GM21390 (cell line): ENCODE results near the gene MICOS13.
A peak's percentile ranks its signal among the peaks of the same experiment; 100 is the strongest.

ENCODE experiments used
- ATAC-seq: cut with Tn5 transposase; IDR thresholded peaks from one replicate; pipeline ENCODE4 v1.9.1; 2021; ENCODE audit not compliant: unreplicated experiment

MICOS13 gene

GRCh38 chr19:5687360-5688198, 7.3 kb upstream of the MICOS13 start:
- ATAC-seq, result no peak

- ATAC-seq, result peak; percentile 50
Measured at GRCh38 chr19:5686647-5687359, 6.5 kb upstream of the MICOS13 start.

- no peak for ATAC-seq
Measured at GRCh38 chr19:5686326-5686646, 6.0 kb upstream of the MICOS13 start.

- ATAC-seq, result no peak
Measured at GRCh38 chr19:5684694-5685430, 4.5 kb upstream of the MICOS13 start.

- ATAC-seq, result no peak
Measured at GRCh38 chr19:5683177-5683886, 3.0 kb upstream of the MICOS13 start.

DNA sequence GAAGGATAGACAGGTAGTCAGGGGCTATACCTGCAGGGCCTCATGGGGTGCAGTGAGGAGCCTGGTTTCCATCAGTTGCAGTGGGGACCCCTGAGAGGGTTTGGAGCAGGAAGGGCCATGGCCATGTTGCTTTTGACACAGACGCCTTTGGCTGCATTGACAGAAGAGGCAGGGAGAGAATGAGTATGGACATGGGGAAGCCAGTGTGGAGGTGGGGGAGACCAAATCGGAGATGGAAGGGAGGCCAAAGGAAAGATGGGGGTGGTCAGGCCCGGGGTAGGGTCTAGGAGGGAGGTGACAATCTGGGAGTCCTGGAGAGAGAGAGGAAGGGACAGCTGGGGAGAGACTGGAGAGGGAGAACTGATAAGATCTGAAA, 1.8 kb upstream of the MICOS13 start:
- no peak for ATAC-seq

DNA sequence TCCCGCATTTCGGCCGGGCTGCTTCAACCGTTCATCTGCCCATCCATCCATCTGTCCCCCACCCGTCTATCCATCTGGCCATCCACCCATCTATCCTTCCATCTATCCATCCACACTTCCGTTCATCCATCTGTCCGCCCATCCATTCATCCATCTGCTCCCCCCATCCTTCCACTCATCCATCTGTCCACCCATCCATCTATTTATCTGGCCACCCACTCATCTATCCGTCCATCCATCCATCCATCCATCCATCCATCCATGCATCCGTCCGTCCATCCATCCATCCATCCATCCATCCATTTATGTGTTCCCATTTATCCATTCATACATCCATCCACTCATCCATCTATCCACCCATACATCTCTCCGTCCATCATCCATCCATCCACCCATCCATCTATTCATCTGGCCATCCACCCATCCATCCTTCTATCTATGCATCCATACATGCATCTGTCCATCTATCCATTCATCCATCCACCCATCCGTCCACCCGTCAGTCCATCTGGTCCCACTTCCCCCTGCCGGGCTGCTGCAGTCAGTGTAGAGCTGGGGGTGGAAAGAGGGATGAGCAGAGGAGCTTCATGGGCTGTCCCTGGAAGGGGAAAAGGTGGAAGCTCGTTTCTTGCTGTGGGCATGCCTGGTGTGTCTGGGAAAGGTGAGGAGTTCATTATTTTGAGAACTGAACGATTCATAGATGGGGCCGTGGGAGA, 1.2 kb upstream of the MICOS13 start:
- no peak for ATAC-seq

- ATAC-seq, result no peak
Measured at GRCh38 chr19:5680084-5680436, 256 bp downstream of the MICOS13 start.

DNA sequence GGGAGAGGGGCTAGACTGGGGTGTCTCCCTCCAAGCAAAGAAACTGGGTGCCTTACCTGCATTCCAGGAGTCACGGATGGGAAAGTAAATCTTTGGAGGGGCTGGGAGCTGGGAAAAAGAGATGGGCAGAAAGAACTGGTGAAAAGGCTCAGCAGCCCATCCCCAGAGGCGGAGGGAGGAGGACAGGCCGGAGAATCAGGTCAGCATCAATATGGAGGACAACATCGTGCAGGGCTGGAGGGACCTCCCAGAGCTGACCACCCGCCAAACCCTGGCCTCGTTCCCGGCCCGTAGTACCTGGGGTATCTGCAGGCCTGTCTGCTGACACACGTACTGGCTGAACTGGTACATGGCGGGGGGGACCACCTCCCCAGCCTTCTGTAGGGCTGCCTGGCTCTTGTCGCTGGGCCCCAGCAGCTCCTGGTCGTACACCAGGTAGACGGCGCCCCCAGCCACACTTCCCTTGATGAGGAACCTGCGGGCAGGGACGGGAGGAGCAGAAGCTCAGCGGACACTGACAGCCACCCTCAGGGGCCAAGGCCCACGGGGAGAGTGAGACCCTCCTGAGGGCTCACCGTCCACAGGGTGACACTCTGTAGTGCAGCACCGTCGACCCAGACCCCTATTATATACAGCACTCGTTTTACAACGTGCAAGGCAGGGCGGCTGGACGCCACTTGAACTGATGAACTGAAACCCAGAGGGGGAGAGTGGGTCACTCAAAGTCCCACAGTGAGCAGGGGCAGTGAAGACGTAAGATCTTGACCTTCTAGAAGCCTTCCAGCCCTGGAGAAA, 830 bp downstream of the MICOS13 start:
- no peak for ATAC-seq

DNA sequence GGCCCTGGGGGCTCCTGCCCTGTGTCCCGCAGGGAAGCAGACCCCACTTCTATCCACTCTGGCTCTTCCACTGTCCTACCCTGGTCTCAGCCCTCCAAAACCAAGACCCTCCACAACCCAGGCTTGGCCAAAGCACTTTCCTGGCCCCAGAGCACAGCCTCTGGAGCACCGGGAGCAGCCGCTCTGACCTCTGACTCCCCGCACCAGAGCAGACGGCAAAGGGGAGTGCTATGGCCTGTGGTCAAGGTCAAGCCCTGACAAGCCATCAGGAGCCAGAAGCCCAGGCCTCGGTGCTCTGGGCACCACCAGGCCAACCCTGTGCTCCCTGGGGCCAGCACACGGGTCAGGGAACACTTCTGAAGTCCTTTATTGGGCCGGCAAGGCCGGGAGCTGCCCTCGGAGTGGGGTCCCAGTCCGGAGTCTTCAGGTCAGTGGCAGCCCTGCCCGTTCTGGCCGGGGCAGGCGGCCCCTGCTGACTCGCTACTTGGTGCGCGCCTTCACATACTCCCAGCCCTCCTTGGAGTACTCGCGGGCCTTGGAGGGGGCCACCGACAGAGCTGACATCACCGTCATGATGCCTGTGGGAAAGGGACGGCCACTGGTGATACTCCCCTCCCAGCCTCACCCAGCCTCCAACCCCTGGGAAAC, 2.1 kb downstream of the MICOS13 start:
- ATAC-seq, result no peak

DNA sequence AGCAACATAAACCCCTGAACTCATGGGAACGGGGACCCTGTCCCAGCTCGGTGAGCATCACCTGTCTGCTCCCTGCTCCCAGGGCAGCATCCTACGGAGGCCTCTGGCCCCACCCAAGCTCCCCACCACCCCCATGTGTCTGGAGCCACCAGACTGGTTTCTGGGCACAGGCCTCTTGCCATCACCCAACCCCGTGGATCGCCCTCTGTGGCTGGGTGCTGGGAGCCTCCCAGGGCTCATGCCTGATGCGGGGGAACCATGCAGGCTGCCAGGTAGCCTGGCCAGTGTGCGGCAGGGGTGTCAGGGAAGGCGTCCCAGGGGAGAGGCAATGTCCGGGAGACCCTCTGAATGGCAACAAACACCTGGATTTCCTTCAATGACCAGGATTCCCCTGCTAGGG, 2.7 kb downstream of the MICOS13 start:
- no peak for ATAC-seq

GRCh38 chr19:5677136-5677535, 3.2 kb downstream of the MICOS13 start:
- no peak for ATAC-seq

DNA sequence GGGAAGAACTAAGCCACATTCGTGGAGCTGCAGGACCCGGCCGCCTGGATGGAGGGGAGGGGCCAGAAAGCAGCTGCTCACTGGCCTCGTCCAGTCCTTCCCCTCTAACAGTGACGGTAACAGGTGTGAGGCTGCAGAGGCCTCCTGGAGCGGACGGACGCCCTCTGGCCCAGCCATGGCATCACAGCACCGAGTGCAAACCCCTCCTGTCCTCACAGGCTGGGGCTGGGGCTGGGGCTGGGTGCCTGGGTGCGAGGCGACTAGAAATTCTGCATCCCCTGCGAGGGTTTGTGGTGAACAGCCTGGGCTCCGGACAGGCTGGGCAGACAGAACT, 3.6 kb downstream of the MICOS13 start:
- no peak for ATAC-seq

GRCh38 chr19:5676105-5676771, 4.1 kb downstream of the MICOS13 start:
- no peak for ATAC-seq

- ATAC-seq, result no peak
Measured at GRCh38 chr19:5674714-5675113, 5.6 kb downstream of the MICOS13 start.

DNA sequence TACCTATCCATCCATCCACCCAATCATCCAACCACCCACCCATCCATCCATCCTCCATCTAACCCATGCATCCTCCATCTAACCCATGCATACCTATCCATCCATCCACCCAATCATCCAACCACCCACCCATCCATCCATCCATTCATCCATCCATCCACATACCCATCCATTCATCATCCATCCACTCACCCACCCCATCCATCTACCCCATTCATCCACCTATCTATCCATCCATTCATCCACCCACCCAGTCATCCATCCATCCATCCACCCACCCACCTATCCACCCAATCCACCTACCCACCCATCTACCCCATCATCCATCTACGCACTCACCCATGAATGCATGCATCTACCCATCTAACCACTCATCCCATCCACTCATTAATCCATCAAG, 6.6 kb downstream of the MICOS13 start:
- no peak for ATAC-seq

DNA sequence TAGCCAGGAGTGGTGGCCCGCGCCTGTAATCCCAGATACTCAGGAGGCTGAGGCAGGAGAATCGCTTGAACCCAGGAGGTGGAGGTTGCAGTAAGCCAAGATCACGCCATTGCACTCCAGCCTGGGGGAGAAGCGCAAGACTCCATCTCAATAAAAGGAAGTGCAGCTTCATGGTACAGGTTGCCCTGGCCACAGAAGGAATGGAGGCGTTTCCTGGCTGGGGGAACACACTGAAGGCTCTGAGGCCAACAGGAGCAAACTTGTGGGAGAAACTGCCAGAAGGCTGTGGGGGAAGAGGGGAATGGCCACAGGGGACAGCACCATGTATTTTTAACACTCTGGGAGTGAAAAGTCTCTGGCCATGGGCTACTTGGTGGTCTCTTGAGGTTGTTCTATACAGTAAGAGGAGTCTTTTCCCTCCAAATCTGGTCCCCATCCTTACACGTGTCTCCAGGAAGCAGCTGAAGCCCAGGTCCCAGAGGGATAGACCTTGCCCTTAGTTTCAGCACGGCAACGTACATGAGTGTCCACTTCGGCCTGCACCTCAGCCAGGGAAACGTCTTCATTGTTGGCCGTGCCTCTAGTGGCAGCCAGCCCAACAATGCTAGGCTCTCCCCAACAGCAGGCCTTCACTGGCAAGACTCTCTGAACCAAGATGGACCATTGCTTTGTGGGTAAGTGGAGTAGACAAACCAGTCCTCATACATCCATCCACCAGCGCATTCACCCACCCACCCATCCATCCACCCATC, 7.4 kb downstream of the MICOS13 start:
- ATAC-seq, result no peak

- no peak for ATAC-seq
Measured at GRCh38 chr19:5671600-5671999, 8.7 kb downstream of the MICOS13 start.
